ENCODE measurements around the gene PARD6B. TPM values are rescaled to one million over a fixed set of nuclear protein-coding genes. Genes with fewer than 3 reads are reported as not detected.
"Not testable (repeated sequence)": the region's sequence is repeated elsewhere in the genome, so short reads cannot be mapped to it uniquely, and the experiment has no call there.

PARD6B gene
- total RNA-seq: 20.4 TPM

GRCh38 chr20:50731055-50731929 is at the start of gene PARD6B:
Gene PARD6B (plus strand): TSS chr20:50731580. CDS start chr20:50731787, 207 bp downstream.
- FAIRE-seq (no peak), DNase-seq (ENCODE audit: low spot score in 2 of 2) (peak; percentile 98 to 99)

GRCh38 chr20:50682065-50682464 is 49.3 kb upstream of the PARD6B start:
- no peak for FAIRE-seq
- no peak for DNase-seq (ENCODE audit: low spot score in 2 of 2)

GRCh38 chr20:50682947-50683530 is 48.3 kb upstream of the PARD6B start:
- DNase-seq (ENCODE audit: low spot score in 2 of 2) (no peak), FAIRE-seq (no peak)

- DNase-seq (ENCODE audit: low spot score in 2 of 2) (no peak), FAIRE-seq (no peak)
Measured at GRCh38 chr20:50683570-50683969, 47.8 kb upstream of the PARD6B start.

- FAIRE-seq: no peak
- no peak for DNase-seq (ENCODE audit: low spot score in 2 of 2)
Measured at GRCh38 chr20:50686821-50687220, 44.6 kb upstream of the PARD6B start.

GRCh38 chr20:50688256-50688975 is 43.0 kb upstream of the PARD6B start:
- no peak for FAIRE-seq
- no peak for DNase-seq (ENCODE audit: low spot score in 2 of 2)

GRCh38 chr20:50689864-50690649 is 41.3 kb upstream of the PARD6B start:
- DNase-seq (ENCODE audit: low spot score in 2 of 2) (no peak), FAIRE-seq (no peak)

GRCh38 chr20:50690650-50691572 is 40.5 kb upstream of the PARD6B start, which contains the start of gene RIPOR3:
Gene RIPOR3 (minus strand): TSS chr20:50691542. CDS start chr20:50691128, 414 bp downstream.
- DNase-seq (ENCODE audit: low spot score in 2 of 2) (no peak), FAIRE-seq (no peak)

GRCh38 chr20:50691573-50692551 is 39.5 kb upstream of the PARD6B start:
- FAIRE-seq (no peak), DNase-seq (ENCODE audit: low spot score in 2 of 2) (no peak)

GRCh38 chr20:50692552-50692933 is 38.8 kb upstream of the PARD6B start:
- FAIRE-seq (no peak), DNase-seq (ENCODE audit: low spot score in 2 of 2) (no peak)

GRCh38 chr20:50693001-50693400 is 38.4 kb upstream of the PARD6B start:
- FAIRE-seq (no peak), DNase-seq (ENCODE audit: low spot score in 2 of 2) (no peak)

GRCh38 chr20:50694379-50695134 is 36.8 kb upstream of the PARD6B start:
- DNase-seq (ENCODE audit: low spot score in 2 of 2) (no peak), FAIRE-seq (no peak)

- DNase-seq (ENCODE audit: low spot score in 2 of 2) (no peak), FAIRE-seq (no peak)
Measured at GRCh38 chr20:50695135-50695872, 36.1 kb upstream of the PARD6B start.

- not testable (repeated sequence) for DNase-seq (ENCODE audit: low spot score in 2 of 2); FAIRE-seq
Measured at GRCh38 chr20:50698255-50698654, 33.1 kb upstream of the PARD6B start.

GRCh38 chr20:50699688-50700087 is 31.7 kb upstream of the PARD6B start:
- no peak for FAIRE-seq
- DNase-seq (ENCODE audit: low spot score in 2 of 2): no peak

GRCh38 chr20:50701041-50701963 is 30.1 kb upstream of the PARD6B start:
- FAIRE-seq (no peak), DNase-seq (ENCODE audit: low spot score in 2 of 2) (no peak)
